Transverse colon (tissue), 4 donors: ENCODE data around the gene ERICH3. TPM values are rescaled to one million over a fixed set of nuclear protein-coding genes. Genes with fewer than 3 reads are reported as not detected.

Source experiments
- DNase-seq: peaks from one replicate; pipeline ENCODE4 v3.0.0-alpha.2; 2019
- H3K27ac ChIP-seq, 4 donors: fragments of 200-600 bp; sonication (generic); 2 replicates each; pipeline ENCODE4 v1.5.1; 2016 to 2018; ENCODE audit warnings: inconsistent platforms in 4 of 4
- H3K27me3 ChIP-seq: fragments of 200-600 bp; sonication (generic); 2 replicates; pipeline ENCODE4 v1.5.1; 2017; ENCODE audit warnings: inconsistent platforms
- H3K36me3 ChIP-seq, 4 donors: fragments of 200-600 bp; sonication (generic); 2 replicates each; pipeline ENCODE4 v1.5.1; 2017 to 2019; ENCODE audit warnings: inconsistent platforms in 4 of 4
- H3K4me1 ChIP-seq, 4 donors: fragments of 200-600 bp; sonication (generic); 2 replicates each; pipeline ENCODE4 v1.5.1; 2017 to 2020; ENCODE audit warnings: inconsistent platforms in 4 of 4
- H3K4me3 ChIP-seq, 4 donors: fragments of 200-600 bp; sonication (generic); 1 replicate in 1 of 4; 2 replicates in 3 of 4; pipeline versions ENCODE4 v1.5.1 to v1.6.1; 2017 to 2019; ENCODE audit warnings: inconsistent platforms in 4 of 4
- H3K9me3 ChIP-seq, 2 donors: fragments of 200-600 bp; sonication (generic); 2 replicates each; pipeline ENCODE4 v1.5.1; 2017 to 2019; ENCODE audit warnings: inconsistent platforms in 2 of 2
- EP300 ChIP-seq: sonication (generic); formaldehyde crosslinking; IDR thresholded peaks from one replicate; pipeline ENCODE4 v1.6.1; 2017; ENCODE audit warnings: antibody characterized with exemption, low read depth
- POLR2A ChIP-seq: fragments of 450-650 bp; IDR thresholded peaks from one replicate; pipeline ENCODE4 v1.6.1; 2016; ENCODE audit warnings: antibody characterized with exemption, mild to moderate bottlenecking, moderate library complexity
- POLR2AphosphoS5 ChIP-seq, 3 donors: sonication (generic); formaldehyde crosslinking; IDR thresholded peaks; one replicate each; pipeline ENCODE4 v1.6.1; 2016; ENCODE audit warnings: antibody characterized with exemption in 3 of 3
- WGBS, 2 donors: methylation state at CpG; one replicate each; pipeline ENCODE4 v1.1.5; 2018; ENCODE audit warnings: low coverage in 1 of 2; 5-methylcytosine and 5-hydroxymethylcytosine counted together
- in situ Hi-C, 4 donors: fragments of 200-750 bp; cut with MboI; loops; one replicate each; pipeline versions ENCODE4 v1.15.0 to v1.15.1; 2017; ENCODE audit warnings: low sequenced_read_pairs in 3 of 4, low pct_ligation_motif_present in 1 of 4, low pct_unique_long_range_greater_than_20kb in 1 of 4
- intact Hi-C: fragments of 100-400 bp; cut with DNase I; formaldehyde crosslinking; loops from one replicate; pipeline ENCODE4 v1.15.1; 2023; ENCODE audit warnings: low total_unique reads
- total RNA-seq, 4 donors: library from RNA; depleted of rRNA; stranded (reverse); fragments of >200 nt; gene quantifications; one replicate each; pipeline ENCODE4 v1.1.0, GENCODE V29; 2016
- TF ChIP-seq, protein P1 (sequence below), 5 experiments: fragments of 200-600 bp in 3 of 5; fragments of 450-650 bp in 2 of 5; sonication (generic) in 3 of 5; IDR thresholded peaks; 1 replicate in 2 of 5; 2 replicates in 3 of 5; pipeline ENCODE4 v1.5.1; 2016 to 2017; ENCODE audit warnings: antibody characterized with exemption in 5 of 5, inconsistent platforms in 3 of 5, mild to moderate bottlenecking in 2 of 5, moderate library complexity in 1 of 5

ERICH3 gene
- total RNA-seq, 4 donors from 2014 or later = under 0.01 to 6.4 TPM; not detected in 2

- intact Hi-C loops (no loop called here), in situ Hi-C loops (no loop called here)
- H3K9me3 ChIP-seq = no peaks in the 10 kb centered on the region
- TF ChIP-seq POLR2AphosphoS5 (IDR thresholded peaks at IDR 0.05) (no peak), POLR2A (no peak), EP300 (no peak)
- TF ChIP-seq, protein P1, sequence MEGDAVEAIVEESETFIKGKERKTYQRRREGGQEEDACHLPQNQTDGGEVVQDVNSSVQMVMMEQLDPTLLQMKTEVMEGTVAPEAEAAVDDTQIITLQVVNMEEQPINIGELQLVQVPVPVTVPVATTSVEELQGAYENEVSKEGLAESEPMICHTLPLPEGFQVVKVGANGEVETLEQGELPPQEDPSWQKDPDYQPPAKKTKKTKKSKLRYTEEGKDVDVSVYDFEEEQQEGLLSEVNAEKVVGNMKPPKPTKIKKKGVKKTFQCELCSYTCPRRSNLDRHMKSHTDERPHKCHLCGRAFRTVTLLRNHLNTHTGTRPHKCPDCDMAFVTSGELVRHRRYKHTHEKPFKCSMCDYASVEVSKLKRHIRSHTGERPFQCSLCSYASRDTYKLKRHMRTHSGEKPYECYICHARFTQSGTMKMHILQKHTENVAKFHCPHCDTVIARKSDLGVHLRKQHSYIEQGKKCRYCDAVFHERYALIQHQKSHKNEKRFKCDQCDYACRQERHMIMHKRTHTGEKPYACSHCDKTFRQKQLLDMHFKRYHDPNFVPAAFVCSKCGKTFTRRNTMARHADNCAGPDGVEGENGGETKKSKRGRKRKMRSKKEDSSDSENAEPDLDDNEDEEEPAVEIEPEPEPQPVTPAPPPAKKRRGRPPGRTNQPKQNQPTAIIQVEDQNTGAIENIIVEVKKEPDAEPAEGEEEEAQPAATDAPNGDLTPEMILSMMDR (IDR thresholded peaks at IDR 0.05) = no peak
- 43 to 78% methylated on average over 2 of the region's 2 CpGs for WGBS, 2 donors
- no peak for DNase-seq
- H3K27ac ChIP-seq = no peak overlapping the region
- no peaks in the 10 kb centered on the region for H3K4me1 ChIP-seq
- no peaks in the 10 kb centered on the region for H3K27me3 ChIP-seq
- H3K4me3 ChIP-seq = no peak overlapping the region
- no peaks in the 10 kb centered on the region for H3K36me3 ChIP-seq
These were observed 54.6 kb downstream of the ERICH3 start for GRCh38 chr1:74618974-74619373.

- Histone ChIP-seq H3K4me3 (no peak overlapping the region), H3K27me3 (no peaks in the 10 kb centered on the region), H3K27ac (no peak overlapping the region), H3K36me3 (no peaks in the 10 kb centered on the region), H3K9me3 (no peaks in the 10 kb centered on the region), H3K4me1 (no peaks in the 10 kb centered on the region)
- in situ Hi-C loops (no loop called here), intact Hi-C loops (no loop called here)
- TF ChIP-seq, protein P1 (IDR thresholded peaks at IDR 0.05) = no peak
- TF ChIP-seq POLR2A = no peak
- TF ChIP-seq POLR2AphosphoS5 (IDR thresholded peaks at IDR 0.05) = no peak
- TF ChIP-seq EP300 = no peak
- DNase-seq = no peak
- WGBS, 2 donors = 64 to 76% methylated on average over 2 of the region's 2 CpGs
These were observed 59.7 kb downstream of the ERICH3 start for GRCh38 chr1:74613894-74614293.

DNA sequence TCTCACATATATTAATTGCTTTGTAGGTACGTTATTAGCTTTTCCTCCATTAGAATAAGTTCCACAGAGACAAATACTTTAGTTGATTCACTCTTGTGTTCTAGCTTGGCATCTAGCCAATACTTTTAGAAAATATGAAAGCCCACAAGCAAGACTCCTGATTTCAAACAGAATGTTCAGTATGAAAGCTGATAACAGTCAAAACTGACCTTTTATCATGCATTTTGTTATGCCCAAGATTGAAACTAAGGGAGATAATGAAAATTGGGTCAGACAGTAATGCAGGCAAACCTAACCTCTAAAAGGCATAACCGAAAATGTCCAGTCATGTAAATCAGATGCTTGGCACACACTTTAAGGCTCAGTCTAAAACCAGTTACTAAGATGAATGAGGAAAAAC is 61.7 kb downstream of the ERICH3 start:
- Histone ChIP-seq H3K36me3 (no peaks in the 10 kb centered on the region), H3K27ac (no peak overlapping the region), H3K27me3 (no peaks in the 10 kb centered on the region), H3K4me3 (no peak overlapping the region), H3K9me3 (no peaks in the 10 kb centered on the region), H3K4me1 (no peaks in the 10 kb centered on the region)
- intact Hi-C loops (no loop called here), in situ Hi-C loops (no loop called here)
- no peak for DNase-seq
- TF ChIP-seq POLR2A (no peak), POLR2AphosphoS5 (IDR thresholded peaks at IDR 0.05) (no peak), EP300 (no peak)
- TF ChIP-seq, protein P1 (IDR thresholded peaks at IDR 0.05) = no peak
- WGBS, 2 donors = 66 to 73% methylated on average over 2 of the region's 2 CpGs

DNA sequence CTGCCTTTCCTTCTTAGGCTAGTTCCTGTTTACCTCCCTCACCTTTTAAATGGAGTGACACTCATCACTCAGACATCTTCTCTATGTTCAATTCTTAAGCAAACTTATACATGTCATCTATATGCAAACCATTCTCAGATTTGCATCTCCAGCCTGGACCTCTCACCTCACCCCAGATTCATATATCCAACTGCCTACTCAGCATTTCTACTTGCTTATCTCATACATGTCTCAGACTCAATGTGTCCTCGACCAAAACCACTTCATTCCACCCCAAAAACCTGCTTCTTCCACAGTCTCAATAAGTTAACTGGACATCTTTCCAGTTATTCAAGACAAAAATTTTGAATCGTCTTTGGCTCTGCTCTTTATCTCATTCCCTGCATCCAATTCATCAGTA is 62.6 kb downstream of the ERICH3 start:
- 50 to 55% methylated on average over 2 of the region's 2 CpGs for WGBS, 2 donors
- Histone ChIP-seq H3K4me1 (no peaks in the 10 kb centered on the region), H3K9me3 (no peaks in the 10 kb centered on the region), H3K27me3 (no peaks in the 10 kb centered on the region), H3K4me3 (no peak overlapping the region), H3K36me3 (no peaks in the 10 kb centered on the region), H3K27ac (no peak overlapping the region)
- intact Hi-C loops (no loop called here), in situ Hi-C loops (no loop called here)
- DNase-seq = no peak
- TF ChIP-seq, protein P1 (IDR thresholded peaks at IDR 0.05) = no peak
- no peak for TF ChIP-seq EP300
- TF ChIP-seq POLR2A = no peak
- TF ChIP-seq POLR2AphosphoS5 (IDR thresholded peaks at IDR 0.05) = no peak
